HG03571 (cell line): ENCODE measurements around the gene ATP6V1A.

Source experiments
- ATAC-seq: cut with Tn5 transposase; IDR thresholded peaks from one replicate; pipeline ENCODE4 v1.9.1; 2021; ENCODE audit not compliant: unreplicated experiment

ATP6V1A gene

GRCh38 chr3:113745756-113746547 lies 883 bp upstream of the ATP6V1A start, which contains the start of gene NAA50:
Gene NAA50, minus strand, starts transcription at chr3:113746249. Its CDS starts 300 bp downstream, at chr3:113745949.
- ATAC-seq = peak; percentile 45

- no peak for ATAC-seq
These were observed 630 bp downstream of the ATP6V1A start for GRCh38 chr3:113747283-113748046.

- no peak for ATAC-seq
These were observed 4.3 kb downstream of the ATP6V1A start for GRCh38 chr3:113751141-113751540.

GRCh38 chr3:113753376-113753985 lies 6.6 kb downstream of the ATP6V1A start:
- no peak for ATAC-seq

- no peak for ATAC-seq
These were observed 7.8 kb downstream of the ATP6V1A start for GRCh38 chr3:113754494-113755159.

GRCh38 chr3:113758389-113759024 lies 11.7 kb downstream of the ATP6V1A start:
- no peak for ATAC-seq

- no peak for ATAC-seq
These were observed 17.9 kb downstream of the ATP6V1A start for GRCh38 chr3:113764698-113765097.

- ATAC-seq = no peak
These were observed 22.7 kb downstream of the ATP6V1A start for GRCh38 chr3:113769551-113769950.

GRCh38 chr3:113771993-113772392 lies 25.2 kb downstream of the ATP6V1A start:
- no peak for ATAC-seq

- ATAC-seq = no peak
These were observed 26.5 kb downstream of the ATP6V1A start for GRCh38 chr3:113773381-113773780.

GRCh38 chr3:113775516-113775915 lies 28.7 kb downstream of the ATP6V1A start:
- ATAC-seq = no peak

GRCh38 chr3:113776564-113776963 lies 29.7 kb downstream of the ATP6V1A start:
- ATAC-seq = no peak

- ATAC-seq = no peak
These were observed 36.6 kb downstream of the ATP6V1A start for GRCh38 chr3:113783463-113783862.

- ATAC-seq = no peak
These were observed 37.1 kb downstream of the ATP6V1A start for GRCh38 chr3:113783980-113784379.

- no peak for ATAC-seq
These were observed 44.5 kb downstream of the ATP6V1A start for GRCh38 chr3:113791381-113791780.

GRCh38 chr3:113794526-113794925 lies 47.7 kb downstream of the ATP6V1A start:
- no peak for ATAC-seq

- ATAC-seq = no peak
These were observed 48.9 kb downstream of the ATP6V1A start for GRCh38 chr3:113795693-113796092.

GRCh38 chr3:113802795-113803455 lies 56.1 kb downstream of the ATP6V1A start:
- no peak for ATAC-seq

- peak; percentile 67 for ATAC-seq
These were observed 57.8 kb downstream of the ATP6V1A start for GRCh38 chr3:113804661-113805060.

GRCh38 chr3:113805249-113805648 lies 58.4 kb downstream of the ATP6V1A start:
- ATAC-seq = no peak
